HepG2 (cell line): Measurements from ENCODE around the gene CCDC106. TPM values are rescaled to one million over a fixed set of nuclear protein-coding genes. Genes with fewer than 3 reads are reported as not detected.

Source experiments
- AKAP8 ChIP-seq: sonication (generic); formaldehyde crosslinking; IDR thresholded peaks from 2 replicates; pipeline ENCODE4 v1.5.1; 2020; ENCODE audit warnings: mild to moderate bottlenecking, missing genetic modification reagents
- EEA1 ChIP-seq: sonication (generic); formaldehyde crosslinking; IDR thresholded peaks from 2 replicates; pipeline ENCODE4 v1.5.1; 2020; ENCODE audit warnings: mild to moderate bottlenecking, missing genetic modification reagents, borderline replicate concordance
- HES4 ChIP-seq: sonication (generic); formaldehyde crosslinking; IDR thresholded peaks from 2 replicates; pipeline ENCODE4 v1.9.0; 2021; ENCODE audit warnings: mild to moderate bottlenecking, missing genetic modification reagents, borderline replicate concordance
- HOXA9 ChIP-seq: sonication (generic); formaldehyde crosslinking; IDR thresholded peaks from 2 replicates; pipeline ENCODE4 v1.8.1; 2022; ENCODE audit warnings: missing genetic modification reagents, mild to moderate bottlenecking, moderate library complexity, borderline replicate concordance
- JUND ChIP-seq: sonication (generic); formaldehyde crosslinking; IDR thresholded peaks from 2 replicates; pipeline ENCODE4 v1.8.0; 2022; ENCODE audit warnings: mild to moderate bottlenecking, missing genetic modification reagents
- MED13 ChIP-seq: sonication (generic); formaldehyde crosslinking; IDR thresholded peaks from 2 replicates; pipeline ENCODE4 v1.5.0; 2020; ENCODE audit warnings: missing genetic modification reagents
- MTA1 ChIP-seq: sonication (generic); formaldehyde crosslinking; IDR thresholded peaks from 2 replicates; pipeline ENCODE4 v1.4.0; 2020; ENCODE audit warnings: missing genetic modification reagents, mild to moderate bottlenecking, borderline replicate concordance
- NBN ChIP-seq: fragments of 450-650 bp; conservative IDR thresholded peaks from 2 replicates; pipeline ENCODE4 v1.6.1; 2017
- NFRKB ChIP-seq: fragments of 450-650 bp; IDR thresholded peaks from 2 replicates; pipeline ENCODE4 v1.6.1; 2017
- TBX2 ChIP-seq: sonication (generic); formaldehyde crosslinking; IDR thresholded peaks from 2 replicates; pipeline ENCODE4 v1.5.0; 2020; ENCODE audit warnings: missing genetic modification reagents, mild to moderate bottlenecking, borderline replicate concordance
- TMF1 ChIP-seq: sonication (generic); formaldehyde crosslinking; IDR thresholded peaks from 2 replicates; pipeline ENCODE4 v1.8.1; 2022; ENCODE audit warnings: low read depth, missing genetic modification reagents
- ZBTB7A ChIP-seq: sonication (generic); formaldehyde crosslinking; IDR thresholded peaks from 2 replicates; pipeline ENCODE4 v1.8.0; 2022; ENCODE audit warnings: mild to moderate bottlenecking, missing genetic modification reagents
- ZNF251 ChIP-seq: sonication (generic); formaldehyde crosslinking; IDR thresholded peaks from 2 replicates; pipeline ENCODE4 v1.9.0; 2021; ENCODE audit warnings: mild to moderate bottlenecking, missing genetic modification reagents
- ZNF296 ChIP-seq: sonication (generic); formaldehyde crosslinking; conservative IDR thresholded peaks from 2 replicates; pipeline ENCODE4 v1.5.0; 2020; ENCODE audit warnings: mild to moderate bottlenecking, missing genetic modification reagents
- ZNF326 ChIP-seq: sonication (generic); formaldehyde crosslinking; IDR thresholded peaks from 2 replicates; pipeline ENCODE4 v1.4.0; 2020; ENCODE audit warnings: missing genetic modification reagents, borderline replicate concordance
- ZNF329 ChIP-seq: sonication (generic); formaldehyde crosslinking; IDR thresholded peaks from 2 replicates; pipeline ENCODE4 v1.9.0; 2021; ENCODE audit warnings: low read depth, mild to moderate bottlenecking, missing genetic modification reagents
- ZNF556 ChIP-seq: sonication (generic); formaldehyde crosslinking; IDR thresholded peaks from 2 replicates; pipeline ENCODE4 v1.4.0; 2020; ENCODE audit warnings: mild to moderate bottlenecking, missing genetic modification reagents, borderline replicate concordance
- ZNF598 ChIP-seq: sonication (generic); formaldehyde crosslinking; IDR thresholded peaks from 2 replicates; pipeline ENCODE4 v1.5.1; 2020; ENCODE audit warnings: mild to moderate bottlenecking, missing genetic modification reagents, borderline replicate concordance
- polyA plus RNA-seq, 8 experiments: library from polyadenylated mRNA; depleted of rRNA in 3 of 8; stranded (reverse) in 7 of 8; unstranded in 1 of 8; fragments of >200 nt; fragmentation: Illumina TruSeq in 4 of 8; extraction: Trizol in 4 of 8; gene quantifications; 2 replicates each; pipeline versions ENCODE4 v1.2.1 to v1.2.3, GENCODE V29; 2011 to 2016; ENCODE audit warnings: low read depth in 4 of 8, missing spikeins in 1 of 8, mixed read lengths in 1 of 8; ENCODE audit not compliant: insufficient read depth in 1 of 8
- total RNA-seq, 5 experiments: library from RNA; depleted of rRNA; stranded (reverse); fragments of >200 nt; fragmentation: Illumina TruSeq; extraction: Trizol; gene quantifications; 2 replicates each; pipeline ENCODE4 v1.2.3, GENCODE V29; 2016; ENCODE audit warnings: low read depth in 1 of 5
- TF ChIP-seq, protein P1 (sequence below): sonication (generic); formaldehyde crosslinking; IDR thresholded peaks from 2 replicates; pipeline ENCODE4 v1.4.0; 2020; ENCODE audit warnings: missing genetic modification reagents, borderline replicate concordance
- TF ChIP-seq, protein P2 (sequence below), 2 experiments: sonication (generic) in 1 of 2; formaldehyde crosslinking in 1 of 2; IDR thresholded peaks; 2 replicates each; pipeline versions ENCODE4 v1.4.0 to v1.6.1; 2018 to 2020; ENCODE audit warnings: missing genetic modification reagents in 2 of 2, borderline replicate concordance in 1 of 2, low read depth in 1 of 2, mild to moderate bottlenecking in 1 of 2, missing biosample characterization in 1 of 2
- TF ChIP-seq, protein P3 (sequence below): sonication (generic); formaldehyde crosslinking; IDR thresholded peaks from 2 replicates; pipeline ENCODE4 v1.5.0; 2020; ENCODE audit warnings: mild to moderate bottlenecking, missing genetic modification reagents

CCDC106 gene
- total and polyA plus RNA-seq, 2 of the 13 experiments (the other 11 are each of a cell fraction or from before 2014, with no cell fraction given) = 4.7 to 8.8 TPM

DNA sequence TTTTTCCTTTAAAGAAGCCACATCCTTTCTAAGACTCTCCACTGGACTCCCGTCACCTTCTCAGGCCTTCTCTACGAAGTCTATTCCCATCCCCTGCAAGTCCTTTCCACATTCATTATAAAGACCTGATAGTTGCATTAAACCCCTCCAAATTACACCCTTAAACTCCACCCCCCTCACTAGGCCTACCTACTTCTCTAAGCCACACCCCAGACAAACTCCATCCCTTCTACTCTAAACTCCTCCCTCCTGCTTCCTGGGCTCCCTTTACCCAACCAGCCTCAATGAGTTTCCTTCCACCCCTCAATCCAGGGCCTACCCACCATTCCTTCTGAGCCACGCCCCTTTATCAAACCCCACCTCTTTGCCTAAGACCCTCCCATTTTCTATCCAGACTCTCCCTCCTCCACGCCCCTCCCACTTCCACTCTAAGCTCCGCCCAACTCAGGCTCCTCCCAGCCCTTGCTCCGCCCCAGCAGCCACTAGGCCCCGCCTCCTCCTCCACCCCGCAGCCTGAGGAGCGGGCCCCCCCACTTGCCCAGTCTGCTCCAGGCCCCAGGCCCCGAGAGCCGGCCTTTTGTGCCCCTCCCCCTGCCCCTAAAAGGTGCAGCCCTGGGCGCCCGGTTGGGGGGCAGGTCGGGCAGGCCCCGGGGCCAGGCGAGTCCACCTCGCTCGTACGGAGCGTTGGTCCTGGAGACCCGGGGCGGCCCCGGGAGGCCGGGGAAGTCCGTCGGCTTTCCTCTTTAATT, 49.1 kb upstream of the CCDC106 start (continued):
- TF ChIP-seq ZNF556 (CRISPR knock-in tag) = no peak
- TF ChIP-seq HES4 = no peak
- TF ChIP-seq NFRKB = no peak
- TF ChIP-seq MTA1 = peak; percentile 34; the same call in 1 of the 2 replicates
- no peak for TF ChIP-seq NBN
- TF ChIP-seq ZBTB7A (CRISPR knock-in tag) = no peak
- no peak for TF ChIP-seq TMF1 (CRISPR knock-in tag)
- TF ChIP-seq HOXA9 (CRISPR knock-in tag) = no peak
- TF ChIP-seq ZNF296 (CRISPR knock-in tag) = no peak
- TF ChIP-seq, protein P1, sequence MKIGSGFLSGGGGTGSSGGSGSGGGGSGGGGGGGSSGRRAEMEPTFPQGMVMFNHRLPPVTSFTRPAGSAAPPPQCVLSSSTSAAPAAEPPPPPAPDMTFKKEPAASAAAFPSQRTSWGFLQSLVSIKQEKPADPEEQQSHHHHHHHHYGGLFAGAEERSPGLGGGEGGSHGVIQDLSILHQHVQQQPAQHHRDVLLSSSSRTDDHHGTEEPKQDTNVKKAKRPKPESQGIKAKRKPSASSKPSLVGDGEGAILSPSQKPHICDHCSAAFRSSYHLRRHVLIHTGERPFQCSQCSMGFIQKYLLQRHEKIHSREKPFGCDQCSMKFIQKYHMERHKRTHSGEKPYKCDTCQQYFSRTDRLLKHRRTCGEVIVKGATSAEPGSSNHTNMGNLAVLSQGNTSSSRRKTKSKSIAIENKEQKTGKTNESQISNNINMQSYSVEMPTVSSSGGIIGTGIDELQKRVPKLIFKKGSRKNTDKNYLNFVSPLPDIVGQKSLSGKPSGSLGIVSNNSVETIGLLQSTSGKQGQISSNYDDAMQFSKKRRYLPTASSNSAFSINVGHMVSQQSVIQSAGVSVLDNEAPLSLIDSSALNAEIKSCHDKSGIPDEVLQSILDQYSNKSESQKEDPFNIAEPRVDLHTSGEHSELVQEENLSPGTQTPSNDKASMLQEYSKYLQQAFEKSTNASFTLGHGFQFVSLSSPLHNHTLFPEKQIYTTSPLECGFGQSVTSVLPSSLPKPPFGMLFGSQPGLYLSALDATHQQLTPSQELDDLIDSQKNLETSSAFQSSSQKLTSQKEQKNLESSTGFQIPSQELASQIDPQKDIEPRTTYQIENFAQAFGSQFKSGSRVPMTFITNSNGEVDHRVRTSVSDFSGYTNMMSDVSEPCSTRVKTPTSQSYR (CRISPR knock-in tag) = peak; percentile 63; the same call in 1 of the 2 replicates
- TF ChIP-seq, protein P2, sequence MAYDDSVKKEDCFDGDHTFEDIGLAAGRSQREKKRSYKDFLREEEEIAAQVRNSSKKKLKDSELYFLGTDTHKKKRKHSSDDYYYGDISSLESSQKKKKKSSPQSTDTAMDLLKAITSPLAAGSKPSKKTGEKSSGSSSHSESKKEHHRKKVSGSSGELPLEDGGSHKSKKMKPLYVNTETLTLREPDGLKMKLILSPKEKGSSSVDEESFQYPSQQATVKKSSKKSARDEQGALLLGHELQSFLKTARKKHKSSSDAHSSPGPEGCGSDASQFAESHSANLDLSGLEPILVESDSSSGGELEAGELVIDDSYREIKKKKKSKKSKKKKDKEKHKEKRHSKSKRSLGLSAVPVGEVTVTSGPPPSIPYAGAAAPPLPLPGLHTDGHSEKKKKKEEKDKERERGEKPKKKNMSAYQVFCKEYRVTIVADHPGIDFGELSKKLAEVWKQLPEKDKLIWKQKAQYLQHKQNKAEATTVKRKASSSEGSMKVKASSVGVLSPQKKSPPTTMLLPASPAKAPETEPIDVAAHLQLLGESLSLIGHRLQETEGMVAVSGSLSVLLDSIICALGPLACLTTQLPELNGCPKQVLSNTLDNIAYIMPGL (CRISPR knock-in tag; IDR thresholded peaks at IDR 0.05; ENCODE audit: borderline replicate concordance in 1 of 2, low read depth in 1 of 2) = peak in 1 of 2 experiments; percentile 32; a peak in 2 of 4 replicates
- TF ChIP-seq ZNF251 (CRISPR knock-in tag) = no peak
- no peak for TF ChIP-seq ZNF326 (CRISPR knock-in tag)
- TF ChIP-seq MED13 (CRISPR knock-in tag) = no peak
- TF ChIP-seq EEA1 (CRISPR knock-in tag) = no peak
- no peak for TF ChIP-seq TBX2 (CRISPR knock-in tag)
- no peak for TF ChIP-seq ZNF329 (CRISPR knock-in tag)
- TF ChIP-seq ZNF598 = peak; percentile 46; the same call in 1 of the 2 replicates
- no peak for TF ChIP-seq JUND (CRISPR knock-in tag)
- no peak for TF ChIP-seq AKAP8
- TF ChIP-seq, protein P3, sequence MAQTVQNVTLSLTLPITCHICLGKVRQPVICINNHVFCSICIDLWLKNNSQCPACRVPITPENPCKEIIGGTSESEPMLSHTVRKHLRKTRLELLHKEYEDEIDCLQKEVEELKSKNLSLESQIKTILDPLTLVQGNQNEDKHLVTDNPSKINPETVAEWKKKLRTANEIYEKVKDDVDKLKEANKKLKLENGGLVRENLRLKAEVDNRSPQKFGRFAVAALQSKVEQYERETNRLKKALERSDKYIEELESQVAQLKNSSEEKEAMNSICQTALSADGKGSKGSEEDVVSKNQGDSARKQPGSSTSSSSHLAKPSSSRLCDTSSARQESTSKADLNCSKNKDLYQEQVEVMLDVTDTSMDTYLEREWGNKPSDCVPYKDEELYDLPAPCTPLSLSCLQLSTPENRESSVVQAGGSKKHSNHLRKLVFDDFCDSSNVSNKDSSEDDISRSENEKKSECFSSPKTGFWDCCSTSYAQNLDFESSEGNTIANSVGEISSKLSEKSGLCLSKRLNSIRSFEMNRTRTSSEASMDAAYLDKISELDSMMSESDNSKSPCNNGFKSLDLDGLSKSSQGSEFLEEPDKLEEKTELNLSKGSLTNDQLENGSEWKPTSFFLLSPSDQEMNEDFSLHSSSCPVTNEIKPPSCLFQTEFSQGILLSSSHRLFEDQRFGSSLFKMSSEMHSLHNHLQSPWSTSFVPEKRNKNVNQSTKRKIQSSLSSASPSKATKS (CRISPR knock-in tag) = no peak
